Lower leg skin (tissue), 4 donors: Measurements from ENCODE around the gene NFIX. TPM values are rescaled to one million over a fixed set of nuclear protein-coding genes. Genes with fewer than 3 reads are reported as not detected.

Source experiments
- DNase-seq, 2 donors: peaks; one replicate each; pipeline ENCODE4 v3.0.0-alpha.2; 2019; ENCODE audit warnings: low spot score in 2 of 2
- H3K4me3 ChIP-seq: fragments of 200-600 bp; sonication (generic); 2 replicates; pipeline ENCODE4 v1.5.1; 2017; ENCODE audit warnings: mild to moderate bottlenecking, low read depth; ENCODE audit not compliant: poor library complexity, severe bottlenecking
- POLR2A ChIP-seq, 2 donors: fragments of 450-650 bp; IDR thresholded peaks; one replicate each; pipeline ENCODE4 v1.6.1; 2016 to 2017; ENCODE audit warnings: antibody characterized with exemption in 2 of 2, mild to moderate bottlenecking in 1 of 2, moderate library complexity in 1 of 2
- WGBS, 2 donors: methylation state at CpG; one replicate each; pipeline ENCODE4 v1.1.5; 2018; 5-methylcytosine and 5-hydroxymethylcytosine counted together
- intact Hi-C: fragments of 100-400 bp; cut with DNase I; formaldehyde crosslinking; loops from one replicate; pipeline ENCODE4 v1.15.0; 2023; ENCODE audit warnings: low total_unique reads
- total RNA-seq, 4 donors: library from RNA; depleted of rRNA; stranded (reverse); fragments of >200 nt; gene quantifications; one replicate each; pipeline ENCODE4 v1.1.0, GENCODE V29; 2016
- TF ChIP-seq, protein P1 (sequence below), 3 donors: fragments of 450-650 bp; IDR thresholded peaks; one replicate each; pipeline ENCODE4 v1.5.1; 2016; ENCODE audit warnings: antibody characterized with exemption in 3 of 3, mild to moderate bottlenecking in 3 of 3, moderate library complexity in 2 of 3

Gene NFIX
- total RNA-seq, 4 donors from 2014 or later, result 119 to 177 (median 136) TPM

DNA sequence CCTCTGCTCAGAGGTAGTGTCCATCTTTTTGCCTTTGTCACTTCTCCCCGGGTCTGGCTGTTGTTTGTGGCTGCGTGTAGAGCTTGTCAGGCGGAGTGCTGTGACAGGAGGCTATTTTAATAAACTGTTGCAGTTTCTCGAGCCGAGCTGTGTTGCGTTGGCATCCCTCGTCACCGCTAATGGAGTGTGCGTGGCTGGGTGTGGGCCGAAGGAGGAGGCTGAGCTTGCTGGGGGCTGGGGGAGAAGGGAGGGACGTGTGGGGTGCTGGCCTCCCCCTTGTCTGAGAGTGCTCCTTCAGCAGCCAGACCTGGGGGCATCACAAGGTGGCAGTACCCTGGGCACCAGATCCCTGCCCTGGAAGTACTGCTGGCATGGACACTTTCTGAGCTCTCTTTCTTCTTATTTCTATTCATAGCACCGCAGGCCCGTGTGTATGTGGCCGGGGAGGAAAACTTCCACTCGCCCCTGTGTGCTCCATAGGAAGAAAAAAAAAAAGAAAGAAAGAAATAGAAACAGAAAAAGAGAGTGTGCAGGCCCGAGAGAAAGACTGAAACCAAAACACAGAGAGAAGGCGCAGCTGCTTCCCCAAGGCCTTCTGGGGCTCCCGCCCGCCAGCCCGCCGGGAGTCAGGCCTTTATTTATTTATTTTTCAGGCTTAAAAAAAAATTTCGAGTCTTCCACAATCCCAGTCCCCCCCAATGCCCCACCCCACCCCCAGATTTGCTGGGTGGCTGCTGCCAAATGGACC lies 27.0 kb downstream of the NFIX start:
- intact Hi-C loops, result no loop called here
- no peak overlapping the region for H3K4me3 ChIP-seq
- no peak for DNase-seq
- no peak for TF ChIP-seq POLR2A (IDR thresholded peaks at IDR 0.05)
- TF ChIP-seq, protein P1, sequence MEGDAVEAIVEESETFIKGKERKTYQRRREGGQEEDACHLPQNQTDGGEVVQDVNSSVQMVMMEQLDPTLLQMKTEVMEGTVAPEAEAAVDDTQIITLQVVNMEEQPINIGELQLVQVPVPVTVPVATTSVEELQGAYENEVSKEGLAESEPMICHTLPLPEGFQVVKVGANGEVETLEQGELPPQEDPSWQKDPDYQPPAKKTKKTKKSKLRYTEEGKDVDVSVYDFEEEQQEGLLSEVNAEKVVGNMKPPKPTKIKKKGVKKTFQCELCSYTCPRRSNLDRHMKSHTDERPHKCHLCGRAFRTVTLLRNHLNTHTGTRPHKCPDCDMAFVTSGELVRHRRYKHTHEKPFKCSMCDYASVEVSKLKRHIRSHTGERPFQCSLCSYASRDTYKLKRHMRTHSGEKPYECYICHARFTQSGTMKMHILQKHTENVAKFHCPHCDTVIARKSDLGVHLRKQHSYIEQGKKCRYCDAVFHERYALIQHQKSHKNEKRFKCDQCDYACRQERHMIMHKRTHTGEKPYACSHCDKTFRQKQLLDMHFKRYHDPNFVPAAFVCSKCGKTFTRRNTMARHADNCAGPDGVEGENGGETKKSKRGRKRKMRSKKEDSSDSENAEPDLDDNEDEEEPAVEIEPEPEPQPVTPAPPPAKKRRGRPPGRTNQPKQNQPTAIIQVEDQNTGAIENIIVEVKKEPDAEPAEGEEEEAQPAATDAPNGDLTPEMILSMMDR (IDR thresholded peaks at IDR 0.05), result no peak
- WGBS, 2 donors, result 12 to 18% methylated on average over 21 to 22 of the region's 22 CpGs

DNA sequence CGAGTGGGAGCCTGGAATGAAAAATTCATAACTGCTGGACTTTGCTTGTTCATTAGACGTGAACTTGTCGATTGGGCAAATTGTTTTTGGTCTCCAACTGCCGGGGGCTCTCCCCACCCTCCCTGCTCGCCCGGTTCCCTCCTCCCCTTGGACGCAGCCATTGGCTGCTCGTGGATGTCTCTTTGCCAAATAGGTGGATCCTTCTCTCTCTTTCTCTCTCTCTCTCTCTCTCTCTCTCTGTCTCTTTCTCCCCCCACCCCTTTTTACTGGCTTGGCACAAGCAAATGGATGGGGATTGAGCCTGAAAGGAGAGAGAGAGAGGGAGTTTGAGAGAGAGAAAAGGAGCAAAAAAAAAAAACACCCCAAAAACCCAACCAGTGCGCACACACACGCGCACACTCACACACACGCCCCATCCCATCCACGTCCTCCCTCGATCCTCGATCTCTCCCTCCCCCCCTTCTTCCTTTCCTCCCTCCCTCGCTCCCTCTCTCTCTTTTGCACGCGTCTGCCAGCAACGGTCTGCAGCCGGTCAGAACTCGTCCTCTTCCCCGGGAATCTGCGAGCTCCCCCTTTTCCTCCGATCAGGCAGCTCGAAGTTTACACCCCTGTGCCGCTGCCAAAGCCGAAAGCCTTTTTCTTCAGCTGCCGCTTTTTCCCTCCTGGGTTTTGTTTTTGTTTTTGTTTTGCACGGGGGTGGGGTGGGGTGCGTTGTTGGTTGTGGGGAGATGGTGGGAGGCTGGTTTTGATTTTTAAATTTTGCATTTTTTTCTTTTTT lies 27.8 kb downstream of the NFIX start:
- 3 to 5% methylated on average over 30 of the region's 30 CpGs for WGBS, 2 donors
- TF ChIP-seq, protein P1 (IDR thresholded peaks at IDR 0.05), result no peak
- no peak for TF ChIP-seq POLR2A (IDR thresholded peaks at IDR 0.05)
- intact Hi-C loops, result no loop called here
- peak; percentile 91 to 97 for DNase-seq
- no peak overlapping the region for H3K4me3 ChIP-seq

DNA sequence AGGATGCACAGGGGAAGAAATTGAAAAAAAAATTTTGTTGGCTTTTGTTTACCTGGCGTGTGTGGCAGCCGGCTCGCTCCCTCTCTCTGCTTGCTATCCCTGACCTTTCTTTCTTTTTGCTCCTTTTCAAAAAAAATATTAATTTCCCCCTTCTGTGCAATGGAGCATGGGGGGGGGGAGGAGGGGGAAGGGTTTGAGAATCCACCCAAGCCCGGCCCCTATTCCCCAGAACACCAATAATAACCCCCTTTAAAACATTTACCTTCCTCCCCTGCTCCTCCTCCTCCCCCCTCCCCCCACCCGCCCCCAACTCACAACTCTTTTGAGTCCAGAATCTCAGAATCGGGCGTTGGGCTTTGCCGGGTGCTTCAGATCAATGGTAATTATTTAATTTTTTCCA lies 28.4 kb downstream of the NFIX start:
- no peak overlapping the region for H3K4me3 ChIP-seq
- WGBS, 2 donors, result 2 to 6% methylated on average over 8 of the region's 8 CpGs
- DNase-seq, result no peak
- TF ChIP-seq, protein P1 (IDR thresholded peaks at IDR 0.05), result no peak
- no peak for TF ChIP-seq POLR2A (IDR thresholded peaks at IDR 0.05)
- intact Hi-C loops, result no loop called here

DNA sequence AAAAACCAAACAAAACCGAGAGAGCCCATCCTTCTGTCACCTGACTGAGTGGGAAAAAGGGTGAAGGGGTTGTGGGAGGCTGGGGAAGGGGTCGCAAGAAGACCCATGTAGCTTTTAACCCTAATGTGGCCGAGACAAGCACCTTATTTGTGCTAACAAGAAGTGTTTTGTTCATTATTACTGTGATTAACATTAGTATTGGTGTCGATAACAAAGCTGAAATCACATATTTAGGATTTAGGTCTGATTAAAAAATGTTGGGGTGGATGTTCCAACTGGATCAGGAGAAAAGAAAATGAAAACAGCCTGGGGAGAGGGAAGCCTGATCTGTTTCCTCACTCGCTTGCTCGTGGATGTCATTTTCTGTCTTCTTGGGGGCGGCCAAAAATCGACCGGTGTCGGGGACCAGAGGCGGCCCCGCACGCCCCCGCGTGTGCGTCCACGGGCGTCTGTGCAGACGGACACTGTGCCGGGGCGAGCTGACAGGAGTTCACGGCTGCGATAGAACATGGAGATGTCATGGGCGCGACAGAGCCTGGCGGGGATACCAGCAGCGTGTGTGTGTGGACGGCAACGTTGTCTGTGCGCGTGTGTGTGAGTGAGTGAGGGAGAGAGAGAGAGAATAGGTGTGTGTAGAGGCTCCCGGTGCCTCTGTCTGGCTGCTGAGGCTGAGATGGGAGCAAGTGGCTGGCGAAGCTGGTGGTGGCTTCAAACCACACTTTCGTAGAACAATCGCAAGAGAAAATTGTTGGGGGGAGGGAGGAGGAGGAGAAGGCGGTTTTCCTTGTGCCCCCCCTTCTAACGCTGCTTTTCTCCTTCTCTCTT lies 29.1 kb downstream of the NFIX start:
- WGBS, 2 donors, result 6 to 18% methylated on average over 37 of the region's 37 CpGs
- peak overlapping the region; percentile 17 for H3K4me3 ChIP-seq
- TF ChIP-seq, protein P1 (IDR thresholded peaks at IDR 0.05), result no peak
- TF ChIP-seq POLR2A (IDR thresholded peaks at IDR 0.05), result no peak
- intact Hi-C loops, result no loop called here
- DNase-seq, result no peak

DNA sequence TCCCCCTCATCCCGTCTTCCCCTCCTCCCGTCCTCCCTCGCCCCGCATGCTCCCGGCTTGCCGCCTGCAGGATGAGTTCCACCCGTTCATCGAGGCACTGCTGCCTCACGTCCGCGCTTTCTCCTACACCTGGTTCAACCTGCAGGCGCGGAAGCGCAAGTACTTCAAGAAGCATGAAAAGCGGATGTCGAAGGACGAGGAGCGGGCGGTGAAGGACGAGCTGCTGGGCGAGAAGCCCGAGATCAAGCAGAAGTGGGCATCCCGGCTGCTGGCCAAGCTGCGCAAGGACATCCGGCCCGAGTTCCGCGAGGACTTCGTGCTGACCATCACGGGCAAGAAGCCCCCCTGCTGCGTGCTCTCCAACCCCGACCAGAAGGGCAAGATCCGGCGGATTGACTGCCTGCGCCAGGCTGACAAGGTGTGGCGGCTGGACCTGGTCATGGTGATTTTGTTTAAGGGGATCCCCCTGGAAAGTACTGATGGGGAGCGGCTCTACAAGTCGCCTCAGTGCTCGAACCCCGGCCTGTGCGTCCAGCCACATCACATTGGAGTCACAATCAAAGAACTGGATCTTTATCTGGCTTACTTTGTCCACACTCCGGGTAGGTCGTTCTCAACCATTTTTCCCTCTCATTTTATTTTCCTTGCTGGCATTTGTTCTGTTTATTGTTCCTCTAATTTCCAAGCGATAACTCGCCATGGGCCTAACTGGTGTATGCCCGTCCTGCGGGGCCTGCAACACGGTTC lies 29.8 kb downstream of the NFIX start:
- intact Hi-C loops, result no loop called here
- 21 to 25% methylated on average over 44 to 48 of the region's 48 CpGs for WGBS, 2 donors
- H3K4me3 ChIP-seq, result peak overlapping the region; percentile 17
- TF ChIP-seq, protein P1 (IDR thresholded peaks at IDR 0.05), result no peak
- no peak for TF ChIP-seq POLR2A (IDR thresholded peaks at IDR 0.05)
- DNase-seq, result no peak
